Measurements from ENCODE around the gene RRP7A. TPM values are rescaled to one million over a fixed set of nuclear protein-coding genes. Genes with fewer than 3 reads are reported as not detected.
A peak's percentile ranks its signal among the peaks of the same experiment; 100 is the strongest.

Gene RRP7A
- total and polyA plus RNA-seq, 10 of the 15 experiments (the other 5 are each of a cell fraction or from before 2014, with no cell fraction given), result 2.9 to 114 (median 43.8) TPM

GRCh38 chr22:42562279-42562678 lies 42.7 kb upstream of the RRP7A start:
- H3K27ac ChIP-seq (ENCODE audit: control insufficient read depth, insufficient read depth), result peak overlapping the region; percentile 1
- peak; percentile 73 for ATAC-seq
- H3K79me2 ChIP-seq (ENCODE audit: control insufficient read depth, insufficient read depth, low read length), result no peaks in the 10 kb centered on the region
- no peaks in the 10 kb centered on the region for H4K20me1 ChIP-seq (ENCODE audit: control insufficient read depth, insufficient read depth)
- ChIA-PET SMC1A (ENCODE audit: uncharacterized antibody, unreplicated experiment) (interaction anchor here (0.6 to 1.7 kb wide), 4 partner anchors 9 to 707 kb away, joined by 3 read pairs; partner anchors contain the start of gene SERHL2), RAD21 (ENCODE audit: unreplicated experiment) (interaction anchor here (0.6 kb wide), 1 partner anchor 17 kb away, joined by 3 read pairs; no protein-coding TSS in a partner anchor), CTCF (interaction anchor here (0.6 to 1.1 kb wide), 2 partner anchors 28 to 34 kb away, joined by 3 read pairs; no protein-coding TSS in a partner anchor), POLR2A (no interaction called here)
- no peaks in the 10 kb centered on the region for H3K27me3 ChIP-seq (replicated peaks in 1 of 2; ENCODE audit: control insufficient read depth in 2 of 2, insufficient read depth in 2 of 2, low read length in 1 of 2)
- WGBS (ENCODE audit: insufficient coverage, insufficient replicate concordance, low lambda C conversion rate, missing lambda C conversion rate), result 51% methylated on average over 8 of the region's 8 CpGs
- no peaks in the 10 kb centered on the region for H3K9me3 ChIP-seq (replicated peaks; ENCODE audit: control insufficient read depth, insufficient read depth, low read length)
- BruUV-seq (replicated peaks), result no TSS peak
- no peaks in the 10 kb centered on the region for H3K36me3 ChIP-seq (ENCODE audit: control insufficient read depth in 2 of 2, insufficient read depth in 2 of 2, low read length in 1 of 2)
- in situ Hi-C loops (cut with MboI), result no loop called here
- TF ChIP-seq POLR2A (IDR thresholded peaks at IDR 0.05; ENCODE audit: low read depth, low read length) (peak; percentile 40; the same call in 1 of the 2 replicates), SPI1 (IDR thresholded peaks at IDR 0.05; ENCODE audit: borderline replicate concordance, insufficient read depth, low read depth, low read length) (peak; percentile 97), HSF1 (IDR thresholded peaks at IDR 0.05; ENCODE audit: low read depth, low read length) (no peak), SMAD5 (IDR thresholded peaks at IDR 0.05; ENCODE audit: low read depth) (no peak), IKZF2 (IDR thresholded peaks at IDR 0.05) (0 out of 4 replicates have a peak, but pooled peaks of 1 of the 2 experiments have one; percentile 12), STAT3 (IDR thresholded peaks at IDR 0.05; ENCODE audit: low read depth, low read length) (no peak), MEF2A (IDR thresholded peaks at IDR 0.05; ENCODE audit: insufficient read depth, low read depth, low read length) (no peak)
- H3K9ac ChIP-seq (ENCODE audit: control insufficient read depth, insufficient read depth, low read length), result peak overlapping the region; percentile 4; the same call in 1 of the 2 replicates
- peak overlapping the region; percentile 46 for H2AFZ ChIP-seq (ENCODE audit: control insufficient read depth, low read depth, low read length)
- H3K4me2 ChIP-seq (ENCODE audit: control insufficient read depth, insufficient read depth), result peak overlapping the region; percentile 4; the same call in 1 of the 2 replicates
- no peak for DNase-seq (ENCODE audit: low read depth, low spot score)
- intact Hi-C loops (cut with micrococcal nuclease; ENCODE audit: unreplicated experiment), result no loop called here
- peaks cover 12% of the 10 kb centered on the region for H3K4me1 ChIP-seq (ENCODE audit: control insufficient read depth, insufficient read depth, low read length)
- H3K4me3 ChIP-seq, result no peak overlapping the region
- no peak for FAIRE-seq
